ENCODE results near the gene PRM3. TPM values are rescaled to one million over a fixed set of nuclear protein-coding genes. Genes with fewer than 3 reads are reported as not detected.
A peak's percentile ranks its signal among the peaks of the same experiment; 100 is the strongest.
"Not testable (repeated sequence)": the region's sequence is repeated elsewhere in the genome, so short reads cannot be mapped to it uniquely, and the experiment has no call there.

Gene PRM3
- total RNA-seq, 2 experiments from 2014 or later = not detected

DNA sequence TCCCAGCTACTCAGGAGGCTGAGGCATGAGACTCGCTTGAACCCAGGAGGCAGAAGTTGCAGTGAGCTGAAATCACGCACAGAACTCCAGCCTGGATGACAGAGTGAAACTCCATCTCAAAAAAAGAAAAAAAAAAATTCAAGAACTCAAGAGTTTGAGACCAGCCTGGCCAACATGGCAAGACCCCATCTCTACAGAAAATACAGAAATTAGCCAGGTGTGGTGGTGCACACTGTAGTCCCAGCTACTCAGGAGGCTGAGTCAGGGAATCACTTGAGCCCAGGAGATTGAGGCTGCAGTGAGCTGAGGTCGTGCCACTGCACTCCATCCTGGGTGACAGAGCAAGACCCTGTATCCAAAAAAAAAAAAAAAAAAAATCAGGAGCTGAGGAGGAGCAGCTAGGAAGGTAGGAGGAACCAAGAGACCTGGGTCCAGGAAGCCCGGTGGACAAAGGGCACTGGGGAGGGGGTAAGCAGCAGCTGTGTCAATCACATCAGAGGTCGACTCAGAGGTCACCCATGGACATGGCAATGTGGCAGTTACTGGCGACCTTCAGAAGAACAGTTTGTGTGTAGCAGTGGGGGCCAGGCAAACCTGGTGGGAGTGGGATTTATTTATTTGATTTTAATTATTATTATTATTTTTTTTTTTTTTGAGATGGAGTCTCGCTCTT, 18.8 kb upstream of the PRM3 start:
- Mint-ChIP-seq H3K4me3 (no peak overlapping the region), H3K9me3 (ENCODE audit: insufficient read depth) (no peaks in the 10 kb centered on the region), H3K27me3 (ENCODE audit: low read depth) (peaks cover 27% of the 10 kb centered on the region), H3K36me3 (ENCODE audit: low read depth) (no peaks in the 10 kb centered on the region), H3K4me1 (ENCODE audit: low read depth) (peaks cover 38% of the 10 kb centered on the region), H3K27ac (no peak overlapping the region)
- ChIA-PET POLR2A (no interaction called here), CTCF (no interaction called here)
- ATAC-seq = no peak
- no peak for DNase-seq

DNA sequence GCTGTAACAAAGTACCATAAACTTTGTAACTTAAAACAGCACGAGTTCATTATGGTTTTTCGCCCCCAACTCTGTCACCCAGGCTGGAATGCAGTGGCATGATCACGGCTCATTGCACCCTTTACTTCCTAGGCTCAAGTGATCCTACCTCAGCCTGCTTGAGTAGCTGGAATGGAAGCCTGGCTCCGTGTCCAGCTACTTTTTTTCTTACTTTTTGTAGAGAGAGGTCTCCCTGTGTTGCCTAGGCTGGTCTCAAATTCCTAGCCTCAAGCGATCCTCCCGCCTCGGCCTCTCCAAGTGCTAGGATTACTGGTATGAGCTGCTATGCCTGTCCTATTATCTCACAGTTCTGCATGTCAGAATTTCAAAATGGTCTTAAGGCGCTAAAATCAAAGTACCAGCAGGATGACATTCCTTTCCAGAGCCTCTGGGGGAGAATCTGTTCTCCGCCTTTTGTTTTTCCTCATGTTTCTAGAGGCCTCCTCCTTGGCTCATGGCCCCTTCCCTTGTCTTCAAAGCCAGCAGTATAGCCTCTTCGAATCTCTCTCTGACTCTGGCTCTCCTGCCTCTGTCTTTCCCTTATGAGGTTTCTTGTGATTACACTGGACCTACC, 17.8 kb upstream of the PRM3 start:
- DNase-seq (no peak), ATAC-seq (no peak)
- ChIA-PET CTCF (interaction anchor here (1.1 kb wide), 1 partner anchor 80 kb away, joined by 3 read pairs; no protein-coding TSS in a partner anchor), POLR2A (no interaction called here)
- Mint-ChIP-seq H3K9me3 (ENCODE audit: insufficient read depth) (no peaks in the 10 kb centered on the region), H3K4me3 (no peak overlapping the region), H3K36me3 (ENCODE audit: low read depth) (no peaks in the 10 kb centered on the region), H3K4me1 (ENCODE audit: low read depth) (peaks cover 29% of the 10 kb centered on the region), H3K27ac (no peak overlapping the region), H3K27me3 (ENCODE audit: low read depth) (peaks cover 29% of the 10 kb centered on the region)

- Mint-ChIP-seq H3K4me1 (ENCODE audit: low read depth) (peaks cover 28% of the 10 kb centered on the region), H3K9me3 (ENCODE audit: insufficient read depth) (no peaks in the 10 kb centered on the region), H3K27ac (no peak overlapping the region), H3K27me3 (ENCODE audit: low read depth) (peaks cover 36% of the 10 kb centered on the region), H3K4me3 (no peak overlapping the region), H3K36me3 (ENCODE audit: low read depth) (no peaks in the 10 kb centered on the region)
- DNase-seq = no peak
- ATAC-seq = no peak
- ChIA-PET CTCF (interaction anchor here (1.1 kb wide), 1 partner anchor 81 kb away, joined by 3 read pairs; no protein-coding TSS in a partner anchor), POLR2A (no interaction called here)
These were observed 16.9 kb upstream of the PRM3 start for GRCh38 chr16:11290102-11290893.

DNA sequence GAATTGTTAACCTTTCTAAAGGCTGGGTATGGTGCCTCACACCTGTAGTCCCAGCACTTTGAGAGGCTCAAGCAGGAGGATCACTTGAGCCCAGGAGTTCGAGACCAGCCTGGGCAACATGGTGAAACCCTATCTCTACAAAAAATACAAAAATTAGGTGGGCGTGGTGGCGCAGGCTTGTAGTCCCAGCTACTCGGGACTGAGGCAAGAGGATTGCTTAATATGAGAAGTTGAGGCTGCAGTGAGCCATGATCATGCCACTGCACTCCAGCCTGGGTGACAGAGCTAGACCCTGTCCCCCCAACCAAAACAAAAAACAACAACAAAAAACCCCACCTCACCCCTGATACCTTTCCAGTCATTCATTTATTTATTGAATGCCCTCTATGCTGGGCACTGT, 16.3 kb upstream of the PRM3 start:
- CTCF ChIA-PET = interaction anchor here (1.4 kb wide), 1 partner anchor 31 kb away, joined by 3 read pairs; no protein-coding TSS in a partner anchor
- DNase-seq; H3K27ac Mint-ChIP-seq; H3K9me3 Mint-ChIP-seq (ENCODE audit: insufficient read depth); H3K4me3 Mint-ChIP-seq; POLR2A ChIA-PET; H3K36me3 Mint-ChIP-seq (ENCODE audit: low read depth); ATAC-seq: not testable (repeated sequence)
- Mint-ChIP-seq H3K4me1 (ENCODE audit: low read depth) (peaks cover 22% of the 10 kb centered on the region), H3K27me3 (ENCODE audit: low read depth) (peaks cover 34% of the 10 kb centered on the region)

- Mint-ChIP-seq H3K4me3 (no peak overlapping the region), H3K27ac (no peak overlapping the region), H3K9me3 (ENCODE audit: insufficient read depth) (no peaks in the 10 kb centered on the region), H3K4me1 (ENCODE audit: low read depth) (peaks cover 22% of the 10 kb centered on the region), H3K27me3 (ENCODE audit: low read depth) (peaks cover 34% of the 10 kb centered on the region), H3K36me3 (ENCODE audit: low read depth) (no peaks in the 10 kb centered on the region)
- DNase-seq (no peak), ATAC-seq (no peak)
- POLR2A ChIA-PET = no interaction called here
- CTCF ChIA-PET = interaction anchor here (1.1 to 1.4 kb wide), 2 partner anchors 31 to 318 kb away, joined by 3 read pairs; no protein-coding TSS in a partner anchor
These were observed 15.8 kb upstream of the PRM3 start for GRCh38 chr16:11289202-11289601.

GRCh38 chr16:11285842-11286241, 12.4 kb upstream of the PRM3 start:
- no peak for DNase-seq
- ChIA-PET POLR2A (no interaction called here), CTCF (interaction anchor here (1.3 to 1.8 kb wide), 2 partner anchors 11 to 27 kb away, joined by 3 to 4 read pairs; no protein-coding TSS in a partner anchor)
- H3K36me3 Mint-ChIP-seq (ENCODE audit: low read depth) = no peaks in the 10 kb centered on the region
- ATAC-seq = no peak
- no peak overlapping the region for H3K4me3 Mint-ChIP-seq
- H3K27me3 Mint-ChIP-seq (ENCODE audit: low read depth) = peaks cover 35% of the 10 kb centered on the region
- peaks cover 11% of the 10 kb centered on the region for H3K4me1 Mint-ChIP-seq (ENCODE audit: low read depth)
- no peak overlapping the region for H3K27ac Mint-ChIP-seq
- H3K9me3 Mint-ChIP-seq (ENCODE audit: insufficient read depth) = no peaks in the 10 kb centered on the region

- ChIA-PET CTCF (interaction anchor here (1.1 to 2.0 kb wide), 4 partner anchors 27 to 103 kb away, joined by 3 to 5 read pairs (median 4); partner anchors contain the start of gene SOCS1), POLR2A (no interaction called here)
- no peak for DNase-seq
- Mint-ChIP-seq H3K27me3 (ENCODE audit: low read depth) (peaks cover 24% of the 10 kb centered on the region), H3K9me3 (ENCODE audit: insufficient read depth) (no peaks in the 10 kb centered on the region), H3K27ac (peak overlapping the region; percentile 39), H3K4me1 (ENCODE audit: low read depth) (peaks cover 19% of the 10 kb centered on the region), H3K36me3 (ENCODE audit: low read depth) (no peaks in the 10 kb centered on the region), H3K4me3 (no peak overlapping the region)
- ATAC-seq = no peak
These were observed 10.4 kb upstream of the PRM3 start for GRCh38 chr16:11283820-11284248.

DNA sequence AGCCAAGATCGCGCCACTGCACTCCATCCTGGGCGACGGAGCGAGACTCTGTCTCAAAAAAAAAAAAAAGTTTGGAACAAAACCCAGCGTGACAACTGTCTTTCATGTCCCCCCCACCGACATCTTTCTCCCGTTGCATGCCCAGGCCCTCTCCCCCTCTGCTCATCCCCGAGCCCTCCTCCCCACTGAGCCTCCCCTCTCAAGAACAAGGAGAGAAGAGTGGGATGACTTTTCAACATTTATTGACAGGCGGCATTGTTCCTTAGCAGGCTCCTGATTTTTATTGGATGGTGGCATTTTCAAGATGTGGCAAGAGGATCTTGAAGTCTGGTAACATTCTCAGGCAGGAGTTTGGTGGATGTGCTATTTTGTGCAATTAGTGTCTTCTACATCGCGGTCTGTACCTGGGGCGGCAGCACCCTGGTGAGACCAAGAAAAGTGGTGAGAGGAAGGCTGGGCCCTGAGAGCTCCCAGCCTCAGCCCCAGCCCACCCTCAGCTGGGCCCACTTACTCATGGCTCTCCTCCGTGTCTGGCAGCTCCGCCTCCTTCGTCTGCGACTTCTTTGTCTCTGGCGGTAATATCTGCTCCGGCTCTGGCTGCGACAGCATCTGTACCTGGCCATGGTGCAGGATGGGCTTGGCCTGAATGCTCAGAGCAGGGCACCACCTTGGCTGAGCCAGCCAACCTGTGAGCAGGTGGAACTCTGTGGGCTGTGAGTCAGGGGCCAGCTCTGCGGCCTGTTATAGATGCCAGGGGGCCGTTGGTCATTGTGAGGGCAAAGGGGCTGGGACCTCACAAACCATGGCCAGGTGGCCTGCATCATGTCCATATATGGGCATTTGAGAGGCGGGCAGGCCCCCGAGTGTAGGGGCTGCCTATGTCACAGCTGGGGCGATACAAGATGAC, 7.4 kb upstream of the PRM3 start, which contains the start of gene PRM1:
Gene PRM1, minus strand, starts transcription at position 715 of the 907 bp plus-strand sequence. Its CDS starts 92 bp downstream, at position 623.
- peaks cover 18% of the 10 kb centered on the region for H3K4me1 Mint-ChIP-seq (ENCODE audit: low read depth)
- no peaks in the 10 kb centered on the region for H3K9me3 Mint-ChIP-seq (ENCODE audit: insufficient read depth)
- no peaks in the 10 kb centered on the region for H3K36me3 Mint-ChIP-seq (ENCODE audit: low read depth)
- ATAC-seq = no peak
- peaks cover 14% of the 10 kb centered on the region for H3K27me3 Mint-ChIP-seq (ENCODE audit: low read depth)
- POLR2A ChIA-PET = no interaction called here
- H3K27ac Mint-ChIP-seq = peak within 1 kb of the TSS; percentile 9
- no peak within 1 kb of the TSS for H3K4me3 Mint-ChIP-seq
- no peak for DNase-seq
- CTCF ChIA-PET = no interaction called here

DNA sequence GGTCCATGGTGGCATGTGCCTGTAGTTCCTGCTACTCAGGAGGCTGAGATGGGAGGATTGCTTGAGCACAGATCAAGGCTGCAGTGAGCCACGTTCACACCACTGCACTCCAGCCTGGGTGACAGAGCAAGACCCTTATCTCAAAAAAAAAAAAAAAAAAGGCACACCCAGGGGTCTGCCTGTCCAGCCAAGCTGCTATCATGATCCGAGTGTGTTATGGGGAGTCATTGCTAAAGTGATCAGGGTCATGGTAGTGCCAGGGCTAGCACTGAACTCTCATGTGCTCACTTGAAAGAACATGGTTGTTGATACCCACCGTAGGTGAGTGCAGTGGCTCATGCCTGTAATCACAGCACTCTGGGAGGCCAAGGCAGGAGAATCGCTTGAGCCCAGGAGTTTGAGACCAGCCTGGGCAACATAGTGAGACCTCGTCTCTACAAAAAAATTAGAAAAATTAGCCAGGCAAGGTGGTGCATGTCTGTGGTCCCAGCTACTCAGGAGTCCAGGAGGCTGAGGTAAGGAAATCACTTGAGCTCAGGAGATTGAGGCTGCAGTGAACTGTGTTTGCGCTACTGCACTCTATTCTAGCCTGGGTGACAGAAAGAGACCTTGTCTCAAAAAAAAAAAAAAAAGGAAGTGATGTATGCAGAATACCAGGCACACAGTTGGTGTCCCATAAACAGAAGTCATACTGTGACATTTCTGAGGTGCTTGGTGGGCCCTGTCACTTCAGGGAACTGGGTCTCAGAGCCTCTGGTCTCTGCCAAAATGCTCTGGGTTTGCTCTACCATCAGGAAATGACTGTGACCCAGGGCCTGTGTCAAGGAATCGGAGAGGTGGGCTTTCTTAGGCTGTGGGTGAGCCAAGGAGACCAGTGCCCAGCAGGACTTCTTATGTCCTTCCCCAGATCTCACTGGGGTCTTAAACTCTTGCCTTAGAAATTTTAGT, 5.5 kb upstream of the PRM3 start:
- no peaks in the 10 kb centered on the region for H3K36me3 Mint-ChIP-seq (ENCODE audit: low read depth)
- DNase-seq (no peak), ATAC-seq (no peak)
- H3K4me1 Mint-ChIP-seq (ENCODE audit: low read depth) = peaks cover 16% of the 10 kb centered on the region
- H3K27me3 Mint-ChIP-seq (ENCODE audit: low read depth) = peaks cover 8% of the 10 kb centered on the region
- peak overlapping the region; percentile 63 for H3K27ac Mint-ChIP-seq
- POLR2A ChIA-PET = no interaction called here
- no peaks in the 10 kb centered on the region for H3K9me3 Mint-ChIP-seq (ENCODE audit: insufficient read depth)
- CTCF ChIA-PET = interaction anchor here (0.7 kb wide), 1 partner anchor 18 kb away, joined by 3 read pairs; no protein-coding TSS in a partner anchor
- no peak overlapping the region for H3K4me3 Mint-ChIP-seq

DNA sequence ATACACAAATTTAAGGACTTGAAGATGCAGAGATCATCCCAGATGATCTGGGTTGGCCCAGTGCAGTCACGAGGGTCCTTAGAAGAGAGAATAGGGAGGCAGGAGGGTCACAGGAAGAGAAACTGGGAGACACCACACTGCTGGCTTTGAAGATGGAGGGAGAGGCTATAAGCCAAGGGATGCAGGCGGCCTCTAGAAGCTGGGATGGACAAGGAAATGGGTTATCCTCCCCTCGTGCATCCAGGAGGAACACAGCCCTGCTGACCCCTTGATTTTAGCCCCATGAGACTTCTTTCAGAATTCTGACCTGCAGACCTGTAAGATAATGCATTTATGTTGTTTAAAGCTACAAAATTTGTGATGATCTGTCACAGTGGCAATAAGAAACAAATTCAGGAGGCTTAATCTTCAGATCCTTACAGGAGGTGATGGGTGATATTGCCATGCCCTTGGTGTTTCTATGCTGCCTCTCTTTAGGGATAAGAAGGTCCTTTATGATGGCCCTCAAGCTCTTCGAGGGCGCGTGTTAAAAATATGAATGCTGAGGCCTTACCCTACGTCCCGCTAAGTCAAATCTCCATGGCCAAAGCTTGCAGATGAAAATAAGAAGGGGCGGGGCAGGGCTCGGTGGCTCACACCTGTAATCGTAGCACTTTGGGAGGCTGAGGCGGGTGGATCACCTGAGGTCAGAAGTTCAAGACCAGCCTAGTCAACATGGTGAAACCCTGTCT, 4.3 kb upstream of the PRM3 start:
- ChIA-PET POLR2A (interaction anchor here (0.6 kb wide), 1 partner anchor 53 kb away, joined by 3 read pairs; no protein-coding TSS in a partner anchor), CTCF (no interaction called here)
- H3K4me1 Mint-ChIP-seq (ENCODE audit: low read depth) = peaks cover 12% of the 10 kb centered on the region
- H3K4me3 Mint-ChIP-seq = no peak overlapping the region
- H3K9me3 Mint-ChIP-seq (ENCODE audit: insufficient read depth) = no peaks in the 10 kb centered on the region
- no peak for DNase-seq
- peaks cover 4% of the 10 kb centered on the region for H3K27me3 Mint-ChIP-seq (ENCODE audit: low read depth)
- H3K36me3 Mint-ChIP-seq (ENCODE audit: low read depth) = no peaks in the 10 kb centered on the region
- H3K27ac Mint-ChIP-seq = no peak overlapping the region
- no peak for ATAC-seq
